Measurements from ENCODE around the gene A2ML1. TPM values are rescaled to one million over a fixed set of nuclear protein-coding genes. Genes with fewer than 3 reads are reported as not detected.

The A2ML1 gene
- total and polyA plus RNA-seq, 3 donors from 2014 or later: 20.0 to 81.1 (median 47.6) TPM

- TF ChIP-seq CTCF (IDR thresholded peaks at IDR 0.05) (no peak), POLR2A (IDR thresholded peaks at IDR 0.05) (no peak)
Observed at GRCh38 chr12:8904665-8905064, 82.2 kb downstream of the A2ML1 start.

GRCh38 chr12:8905546-8905945 lies 83.1 kb downstream of the A2ML1 start:
- TF ChIP-seq POLR2A (IDR thresholded peaks at IDR 0.05) (no peak), CTCF (IDR thresholded peaks at IDR 0.05) (no peak)
- H3K4me1 ChIP-seq: no peaks in the 10 kb centered on the region
- no peak for DNase-seq
- 76 to 78% methylated on average over 10 of the region's 10 CpGs for WGBS, 2 donors
- H3K36me3 ChIP-seq (ENCODE audit: low read depth, missing control alignments): no peaks in the 10 kb centered on the region
- no peaks in the 10 kb centered on the region for H3K9me3 ChIP-seq
- no peak overlapping the region for H3K27ac ChIP-seq
- no peak overlapping the region for H3K4me3 ChIP-seq
- intact Hi-C loops (cut with DNase I; ENCODE audit: low total_unique reads): no loop called here
- no peaks in the 10 kb centered on the region for H3K27me3 ChIP-seq

More at GRCh38 chr12:8904665-8905064, 82.2 kb downstream of the A2ML1 start:
- Histone ChIP-seq H3K36me3 (ENCODE audit: low read depth, missing control alignments) (no peaks in the 10 kb centered on the region), H3K27ac (no peak overlapping the region), H3K4me3 (no peak overlapping the region), H3K27me3 (no peaks in the 10 kb centered on the region), H3K9me3 (no peaks in the 10 kb centered on the region), H3K4me1 (peaks cover 1% of the 10 kb centered on the region)
- intact Hi-C loops (cut with DNase I; ENCODE audit: low total_unique reads): no loop called here
- DNase-seq: no peak

GRCh38 chr12:8906266-8907180 lies 84.1 kb downstream of the A2ML1 start:
- no peak for DNase-seq
- TF ChIP-seq POLR2A (IDR thresholded peaks at IDR 0.05) (no peak), CTCF (IDR thresholded peaks at IDR 0.05) (no peak)
- 89 to 91% methylated on average over 16 of the region's 16 CpGs for WGBS, 2 donors
- Histone ChIP-seq H3K4me3 (no peak overlapping the region), H3K4me1 (no peaks in the 10 kb centered on the region), H3K27me3 (no peaks in the 10 kb centered on the region), H3K36me3 (ENCODE audit: low read depth, missing control alignments) (no peaks in the 10 kb centered on the region), H3K9me3 (no peaks in the 10 kb centered on the region), H3K27ac (no peak overlapping the region)
- intact Hi-C loops (cut with DNase I; ENCODE audit: low total_unique reads): no loop called here

GRCh38 chr12:8907513-8907912 lies 85.1 kb downstream of the A2ML1 start:
- no peak for DNase-seq
- Histone ChIP-seq H3K36me3 (ENCODE audit: low read depth, missing control alignments) (no peaks in the 10 kb centered on the region), H3K9me3 (no peaks in the 10 kb centered on the region), H3K27me3 (no peaks in the 10 kb centered on the region), H3K27ac (no peak overlapping the region), H3K4me3 (no peak overlapping the region), H3K4me1 (no peaks in the 10 kb centered on the region)
- intact Hi-C loops (cut with DNase I; ENCODE audit: low total_unique reads): no loop called here
- TF ChIP-seq POLR2A (IDR thresholded peaks at IDR 0.05) (no peak), CTCF (IDR thresholded peaks at IDR 0.05) (no peak)
- 83 to 89% methylated on average over 3 of the region's 3 CpGs for WGBS, 2 donors

GRCh38 chr12:8909752-8910151 lies 87.3 kb downstream of the A2ML1 start:
- 84 to 91% methylated on average over 5 of the region's 5 CpGs for WGBS, 2 donors
- intact Hi-C loops (cut with DNase I; ENCODE audit: low total_unique reads): no loop called here
- TF ChIP-seq CTCF (IDR thresholded peaks at IDR 0.05): no peak
- no peaks in the 10 kb centered on the region for H3K9me3 ChIP-seq
- H3K27ac ChIP-seq: no peak overlapping the region
- no peaks in the 10 kb centered on the region for H3K36me3 ChIP-seq (ENCODE audit: low read depth, missing control alignments)
- no peaks in the 10 kb centered on the region for H3K27me3 ChIP-seq
- no peak overlapping the region for H3K4me3 ChIP-seq
- no peak for DNase-seq
- peaks cover 12% of the 10 kb centered on the region for H3K4me1 ChIP-seq
